GM12892 (cell line): ENCODE measurements around the gene TCP11.

Experiments
- POLR2A ChIP-seq: IDR thresholded peaks from 2 replicates; pipeline ENCODE4 v1.6.1; 2011; ENCODE audit warnings: low read depth, low read length, control low read depth
- POLR2AphosphoS5 ChIP-seq: IDR thresholded peaks from 2 replicates; pipeline ENCODE4 v1.6.1; 2011; ENCODE audit warnings: low read depth, low read length, control low read depth
- TAF1 ChIP-seq: IDR thresholded peaks from 2 replicates; pipeline ENCODE4 v1.6.1; 2011; ENCODE audit warnings: low read depth, mild to moderate bottlenecking, control low read depth, low read length, borderline replicate concordance

DNA sequence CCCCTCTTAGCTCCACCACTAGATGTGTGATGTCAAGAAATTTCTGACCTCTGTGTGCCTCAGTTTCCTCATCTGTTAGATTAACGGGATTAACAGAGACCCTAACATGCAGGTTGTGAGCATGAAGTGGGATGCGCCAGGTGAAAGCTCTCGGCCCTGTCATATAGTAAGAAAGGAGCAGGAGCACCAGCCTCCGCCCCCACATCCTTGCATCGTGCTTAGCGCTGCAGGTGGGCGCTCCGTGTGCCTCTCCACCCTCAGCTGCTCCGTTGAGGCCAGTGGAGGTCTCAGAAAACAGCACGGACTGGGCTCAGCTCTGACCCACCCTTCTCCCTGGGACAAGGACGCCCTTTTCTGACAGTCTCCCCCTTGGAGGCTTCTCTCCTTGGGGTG is 63.4 kb downstream of the TCP11 start:
- TF ChIP-seq POLR2A: no peak
- TF ChIP-seq POLR2AphosphoS5: no peak
- no peak for TF ChIP-seq TAF1
